HG03108 (cell line): ENCODE results near the gene TBX21.

Experiments used
- ATAC-seq: cut with Tn5 transposase; IDR thresholded peaks from one replicate; pipeline ENCODE4 v1.9.1; 2021; ENCODE audit warnings: moderate library complexity; ENCODE audit not compliant: unreplicated experiment

TBX21 gene

DNA sequence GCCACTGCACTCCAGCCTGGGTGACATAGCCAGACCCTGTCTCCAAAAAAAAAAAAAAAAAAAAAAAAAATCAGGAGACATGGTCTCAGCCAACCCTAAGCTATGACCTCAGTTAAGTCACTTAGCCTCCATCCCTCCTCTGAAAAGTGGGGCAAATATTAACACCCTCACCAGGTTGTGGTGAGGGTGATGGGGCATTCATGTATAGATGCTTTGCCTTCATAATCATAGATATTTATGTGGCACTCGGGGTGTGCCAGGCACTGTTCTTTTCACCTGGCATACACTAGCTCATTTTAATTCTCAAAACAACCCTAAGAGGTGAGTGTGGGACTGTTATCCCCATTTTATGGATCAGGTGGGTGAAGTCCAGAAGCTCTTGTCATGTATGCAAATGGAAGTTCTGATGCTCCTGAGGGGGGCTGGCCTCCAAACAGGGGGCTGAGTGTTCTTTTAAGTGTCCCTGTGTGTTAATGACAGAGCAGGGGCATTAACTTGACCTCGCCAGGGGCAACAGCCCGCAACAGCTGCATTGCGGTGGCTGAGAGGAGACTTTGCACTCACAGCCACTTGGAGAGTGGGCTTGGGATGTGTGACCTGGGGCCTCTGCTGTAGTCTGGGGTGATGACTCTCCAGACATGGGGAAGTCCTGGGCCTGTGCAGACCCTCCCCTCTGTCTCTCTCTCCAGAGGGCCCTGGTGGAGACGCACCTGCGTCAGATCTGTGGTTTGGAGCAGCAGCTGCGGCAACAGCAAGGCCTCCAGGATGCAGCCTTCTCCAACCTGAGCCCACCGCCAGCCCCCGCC lies 34.9 kb upstream of the TBX21 start:
- ATAC-seq: no peak

DNA sequence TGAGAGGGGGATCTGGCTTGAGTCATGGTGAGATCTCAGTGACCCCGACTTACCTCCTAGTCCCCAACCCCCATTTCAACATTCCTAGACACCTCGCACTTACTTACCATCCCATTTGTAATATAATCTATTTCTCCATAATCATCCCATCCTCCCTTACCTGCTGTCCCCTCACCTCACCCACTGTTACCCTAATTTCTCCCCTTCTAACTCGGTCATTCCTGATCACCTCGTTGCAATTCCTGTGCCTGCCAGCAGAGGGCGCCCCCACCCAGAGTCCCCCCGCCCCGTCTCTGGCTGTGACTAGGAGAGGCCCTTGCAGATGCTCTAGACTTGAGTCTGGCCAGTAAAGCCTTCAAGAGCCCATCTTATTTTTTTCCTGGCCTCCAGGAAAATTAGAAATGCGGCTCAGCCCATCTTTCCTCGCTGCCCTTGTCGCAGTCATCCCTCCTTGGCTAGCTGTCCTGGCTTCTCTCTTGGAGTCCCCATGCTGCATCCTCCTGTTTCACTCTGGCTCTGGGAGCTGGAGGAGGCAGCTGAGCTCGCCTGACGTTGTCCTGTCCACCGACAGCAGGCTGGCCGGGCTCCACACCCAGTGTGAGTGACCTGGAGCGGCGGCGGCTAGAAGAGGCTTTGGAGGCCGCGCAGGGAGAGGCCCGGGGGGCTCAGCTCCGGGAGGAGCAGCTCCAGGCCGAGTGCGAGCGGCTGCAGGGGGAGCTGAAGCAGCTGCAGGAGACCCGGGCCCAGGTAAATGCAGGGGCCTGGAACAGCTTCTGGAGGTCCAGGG lies 34.1 kb upstream of the TBX21 start:
- ATAC-seq: no peak

DNA sequence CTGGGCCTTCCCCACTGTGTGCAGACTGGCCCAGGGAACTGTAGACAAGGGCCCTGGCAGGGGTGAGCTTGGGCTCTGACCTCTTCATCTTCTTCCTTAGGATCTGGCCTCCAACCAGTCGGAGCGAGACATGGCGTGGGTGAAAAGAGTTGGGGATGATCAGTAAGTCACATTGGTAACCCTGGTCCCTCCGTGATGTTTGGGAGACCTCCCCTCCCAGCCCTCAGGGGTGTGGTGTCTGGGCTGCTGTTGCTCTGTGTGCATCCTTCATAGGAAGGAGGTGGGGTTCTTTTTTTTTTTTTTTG lies 33.5 kb upstream of the TBX21 start:
- no peak for ATAC-seq

DNA sequence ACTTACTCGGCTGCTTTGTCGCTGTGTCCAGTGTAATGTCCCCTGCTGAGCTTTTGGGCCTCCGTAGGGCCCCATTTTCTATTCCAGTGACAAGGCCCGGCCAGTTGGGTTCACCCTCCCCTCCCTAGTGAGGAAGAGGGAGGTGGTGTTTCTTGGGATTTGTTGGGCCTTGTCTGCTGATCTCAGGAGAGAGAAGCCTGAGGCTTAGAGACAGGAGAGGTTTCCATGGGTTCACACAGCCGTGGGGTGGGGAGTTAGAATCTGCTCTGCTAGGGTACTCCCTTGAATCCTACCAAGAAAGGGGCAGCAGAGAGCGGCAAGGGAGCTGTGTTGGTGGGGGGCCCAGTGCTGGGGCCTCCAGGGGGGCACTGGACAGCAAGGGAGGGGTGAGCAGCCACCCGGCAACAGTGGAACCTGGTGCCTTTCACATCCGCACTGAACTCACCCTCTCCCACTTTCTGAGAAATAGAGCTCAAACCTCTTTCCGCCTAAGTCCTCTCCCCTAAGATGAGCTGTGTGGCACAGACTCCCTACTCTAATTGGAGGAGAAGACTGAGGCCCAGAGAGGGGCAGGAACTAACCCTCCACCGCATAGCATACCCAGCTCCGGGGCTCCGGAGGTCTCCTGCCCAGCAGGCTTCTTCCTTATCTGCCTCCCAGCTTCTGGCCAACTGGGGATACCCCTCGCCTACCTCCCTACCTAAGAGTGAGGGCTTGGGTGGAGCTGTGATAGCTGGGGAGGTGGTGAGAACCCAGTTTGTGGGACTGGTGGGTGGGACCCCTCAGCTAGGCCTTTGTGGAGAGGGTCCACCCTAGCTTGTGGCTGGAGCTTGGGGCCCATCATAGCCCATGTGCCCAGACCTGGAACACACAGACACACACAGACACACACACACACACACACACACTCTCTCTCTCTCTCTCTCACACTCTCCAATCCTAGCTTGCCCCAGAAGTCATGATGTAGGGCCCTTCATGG lies 32.3 kb upstream of the TBX21 start:
- no peak for ATAC-seq

DNA sequence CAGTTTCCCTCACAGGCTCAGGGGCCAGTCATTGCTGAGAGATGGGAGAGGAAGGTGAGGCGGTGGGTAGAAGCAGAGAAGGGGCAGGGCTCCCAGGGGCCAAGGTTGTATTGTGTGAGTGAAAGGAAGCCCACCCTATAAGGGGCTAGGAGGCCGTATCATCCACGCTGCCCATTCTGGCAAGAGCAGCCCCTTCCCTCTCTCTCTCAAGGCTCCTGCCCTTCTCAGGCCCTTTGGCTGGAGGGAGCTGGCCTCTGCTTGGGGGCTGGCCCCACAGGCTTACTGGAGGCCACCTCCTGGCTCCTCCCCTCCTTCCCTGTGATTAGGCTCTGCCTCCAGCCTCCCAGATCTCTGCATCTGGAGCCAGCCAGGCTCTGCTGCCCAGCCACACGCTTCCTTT lies 31.4 kb upstream of the TBX21 start:
- ATAC-seq: no peak

DNA sequence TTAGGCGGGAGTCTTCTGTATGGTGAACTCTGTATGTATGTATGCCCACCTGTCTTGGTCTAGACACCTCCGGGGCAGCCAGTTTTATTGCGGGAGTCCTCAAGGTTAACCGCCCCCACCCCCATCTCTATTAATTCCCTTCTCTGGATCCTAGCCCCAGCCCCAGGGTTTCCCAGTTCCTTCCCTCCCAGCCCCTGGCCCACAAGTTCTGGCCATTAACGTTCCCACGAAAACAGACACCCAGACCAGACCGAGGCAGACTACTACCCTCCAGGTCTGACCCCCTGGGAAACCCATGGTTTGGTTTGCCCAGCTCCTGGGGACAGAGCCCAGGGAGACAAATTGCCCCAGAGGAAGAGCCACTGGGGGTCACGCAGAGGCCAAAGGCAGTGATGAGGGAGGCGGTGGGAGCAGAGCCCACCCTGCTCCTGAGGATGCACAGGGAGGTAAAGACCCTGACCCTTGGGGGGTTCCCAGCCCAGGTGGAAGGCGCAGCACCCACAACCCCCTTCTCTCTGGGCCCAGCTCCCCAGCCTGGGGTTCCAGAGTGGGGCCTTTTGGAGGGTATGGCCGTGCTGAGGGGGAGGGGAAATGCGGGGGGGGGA lies 30.5 kb upstream of the TBX21 start:
- no peak for ATAC-seq

DNA sequence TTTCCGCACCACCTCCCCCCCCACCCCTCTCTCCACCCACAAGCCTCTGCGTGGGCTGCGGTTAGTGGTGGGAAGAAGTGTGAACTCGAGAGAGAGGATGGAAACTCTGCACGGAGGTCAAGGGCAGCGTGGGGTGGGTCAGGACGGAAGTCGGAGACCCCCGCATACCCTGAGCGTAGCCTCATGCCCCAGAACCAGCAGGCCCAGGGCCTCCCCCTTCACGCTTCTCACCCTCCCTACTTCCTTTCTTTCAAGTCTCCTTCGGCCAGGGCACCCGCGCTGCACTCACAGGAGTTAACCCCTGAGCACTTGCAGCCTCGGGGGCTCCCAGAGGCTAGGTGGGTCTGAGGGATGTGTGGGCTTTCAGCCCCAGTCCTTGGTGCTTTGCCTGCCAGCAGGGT lies 29.8 kb upstream of the TBX21 start:
- no peak for ATAC-seq

DNA sequence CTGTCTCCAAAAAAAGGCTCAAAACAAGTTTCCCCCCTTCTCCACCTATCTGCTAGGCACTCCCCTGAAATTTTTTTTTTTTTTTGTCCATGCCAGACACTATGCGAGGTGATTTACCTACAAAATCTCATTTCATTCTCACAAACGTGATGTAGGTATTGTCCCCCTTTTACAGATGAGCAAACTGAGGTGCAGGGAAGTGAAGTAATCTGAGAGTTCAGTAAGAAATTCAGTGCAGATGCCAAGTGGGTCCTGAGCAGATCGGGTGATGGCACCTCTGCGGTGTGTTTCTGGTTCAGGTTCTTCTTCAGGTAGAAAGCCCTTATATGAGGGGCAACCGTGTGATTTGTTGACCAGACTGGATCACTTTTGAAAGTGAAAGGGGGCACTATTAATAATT lies 29.4 kb upstream of the TBX21 start:
- no peak for ATAC-seq

DNA sequence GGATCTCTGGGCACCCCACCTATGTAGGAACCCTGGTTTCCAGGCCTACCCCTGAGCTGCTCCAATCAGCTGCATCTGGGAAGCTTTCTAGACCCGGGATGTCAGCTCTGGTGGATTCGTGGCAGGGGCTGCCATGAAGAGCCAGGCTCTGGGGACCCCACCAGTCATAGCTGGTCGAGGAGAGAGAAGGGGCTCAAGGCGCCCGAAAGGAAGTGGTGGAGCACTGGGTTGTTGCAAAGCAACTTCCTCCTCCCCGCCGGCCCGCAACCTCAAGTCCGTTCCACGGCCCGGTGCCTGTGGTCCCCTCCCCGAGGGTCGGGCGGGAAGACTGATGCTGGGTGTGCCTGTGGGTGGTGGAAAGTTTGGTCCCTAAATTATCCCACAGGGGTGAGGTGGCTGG lies 28.9 kb upstream of the TBX21 start:
- ATAC-seq: no peak

DNA sequence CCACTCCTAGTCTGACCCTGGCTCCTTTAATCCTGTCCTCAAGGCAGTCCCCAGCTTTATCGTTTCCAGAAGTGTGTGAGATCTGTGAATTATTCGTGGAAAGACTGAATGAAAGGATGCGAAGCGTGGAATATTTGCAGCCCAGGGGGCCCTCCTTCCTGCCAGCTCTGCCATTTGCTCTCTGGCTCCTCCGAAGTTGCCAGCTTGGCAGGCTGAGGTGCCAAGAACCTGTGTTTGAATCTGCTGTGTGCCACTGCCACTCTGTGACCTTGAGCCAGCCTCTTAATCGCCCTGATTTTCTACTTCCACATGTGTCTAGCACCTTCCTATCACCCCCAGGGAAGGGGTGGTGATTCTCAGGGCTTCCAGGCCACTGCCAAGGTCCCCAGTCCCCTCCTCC lies 28.3 kb upstream of the TBX21 start:
- no peak for ATAC-seq

DNA sequence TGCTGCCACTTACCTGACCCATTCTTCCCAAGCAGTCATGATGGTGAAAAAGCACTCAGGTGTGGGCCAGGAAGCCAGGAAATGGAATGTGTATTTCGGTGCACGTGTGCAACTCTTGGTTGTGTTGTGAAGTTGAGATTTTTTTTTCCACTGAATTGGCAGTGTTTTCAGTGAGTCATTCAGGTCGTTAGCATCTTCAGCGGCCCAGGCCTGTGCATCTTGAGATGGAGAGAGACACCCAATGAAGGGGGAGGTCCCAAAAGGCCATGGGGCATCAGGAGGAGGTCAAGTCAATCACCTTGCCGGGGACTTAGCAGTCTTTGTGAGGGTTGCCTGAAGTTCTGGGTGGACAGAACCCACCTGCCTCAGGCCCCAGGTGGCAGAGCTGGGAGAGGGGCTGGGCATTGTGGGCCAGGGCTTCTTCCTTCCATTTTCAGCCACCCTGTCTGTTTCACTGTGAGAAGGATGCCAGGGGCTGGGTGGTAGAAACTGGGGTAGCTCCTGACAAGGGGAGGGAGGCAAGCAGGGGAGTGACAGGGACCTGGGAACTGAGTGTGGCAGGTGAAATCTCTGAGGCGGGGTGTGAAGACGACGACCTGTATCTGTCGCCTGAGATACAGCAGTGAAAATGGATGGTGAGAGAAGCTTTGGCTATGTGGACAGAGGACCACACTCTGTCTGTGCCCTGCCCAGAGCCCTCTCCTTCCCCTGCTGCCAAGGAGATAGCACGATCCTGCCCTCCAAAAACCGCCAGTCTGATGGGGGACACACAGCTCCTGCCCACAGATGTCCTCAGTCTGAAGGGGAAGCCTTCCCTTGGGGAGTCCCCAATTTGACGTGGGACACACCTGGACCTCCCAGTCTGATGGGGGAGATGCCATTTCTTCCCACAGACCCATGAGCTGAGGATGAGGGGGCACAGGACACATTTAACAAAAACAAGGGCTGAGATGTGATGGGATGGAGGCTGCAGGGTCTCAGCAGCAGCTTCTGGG lies 27.2 kb upstream of the TBX21 start:
- ATAC-seq: no peak

DNA sequence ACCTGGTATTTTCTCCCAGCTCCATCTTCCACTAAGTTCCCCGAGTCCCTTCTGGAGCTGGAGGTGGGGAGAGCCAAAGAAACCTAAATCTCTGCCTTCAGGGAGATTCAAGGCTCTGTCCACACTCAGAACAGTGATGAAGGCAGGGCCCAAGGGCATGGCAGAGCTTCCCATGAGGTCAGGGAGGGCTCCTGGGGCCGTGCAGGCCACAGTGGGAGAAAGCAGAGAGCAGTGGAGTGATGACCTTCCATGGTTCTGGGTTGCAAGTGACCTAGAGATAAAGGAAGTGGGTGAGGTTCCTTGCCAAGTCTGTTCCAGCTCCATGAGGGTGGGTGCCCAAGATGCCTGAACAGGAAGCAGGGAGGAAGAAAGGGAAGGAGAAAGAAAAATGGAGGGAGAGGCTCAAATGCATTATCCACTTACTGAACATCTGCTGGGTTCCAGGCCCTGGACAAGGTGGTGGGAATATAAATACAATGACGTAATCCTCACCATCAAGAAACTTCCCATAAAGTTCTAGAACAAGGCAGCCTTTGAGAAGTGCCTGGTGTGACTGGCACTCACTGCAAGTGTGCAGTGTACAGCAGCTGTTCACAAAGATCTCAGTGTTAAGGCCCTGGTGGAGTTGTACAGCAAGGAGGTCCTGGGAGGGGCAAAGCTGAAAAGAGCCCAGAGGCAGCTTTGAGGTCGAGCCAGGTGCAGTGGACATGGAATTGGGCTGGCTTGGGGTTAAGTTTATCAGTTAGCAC lies 25.8 kb upstream of the TBX21 start:
- no peak for ATAC-seq

DNA sequence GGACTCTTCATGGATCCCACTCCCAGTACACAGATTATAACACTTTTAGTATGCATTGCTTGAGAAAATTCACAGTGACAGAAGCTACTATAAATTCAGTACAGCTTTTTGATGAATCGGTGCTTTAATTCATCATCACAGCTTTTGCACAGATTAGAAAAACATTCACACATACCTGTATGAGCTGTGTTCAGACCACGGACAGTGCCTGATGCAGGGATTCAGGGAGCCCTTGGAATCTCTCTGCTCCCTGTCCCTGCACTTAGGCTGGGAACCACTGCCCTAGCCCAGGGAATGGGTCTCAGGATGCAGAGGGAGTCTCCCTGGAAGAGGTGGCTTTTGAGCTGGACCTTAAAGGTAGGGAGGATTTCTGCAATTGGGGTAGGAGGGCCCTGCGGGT lies 25.2 kb upstream of the TBX21 start:
- no peak for ATAC-seq

DNA sequence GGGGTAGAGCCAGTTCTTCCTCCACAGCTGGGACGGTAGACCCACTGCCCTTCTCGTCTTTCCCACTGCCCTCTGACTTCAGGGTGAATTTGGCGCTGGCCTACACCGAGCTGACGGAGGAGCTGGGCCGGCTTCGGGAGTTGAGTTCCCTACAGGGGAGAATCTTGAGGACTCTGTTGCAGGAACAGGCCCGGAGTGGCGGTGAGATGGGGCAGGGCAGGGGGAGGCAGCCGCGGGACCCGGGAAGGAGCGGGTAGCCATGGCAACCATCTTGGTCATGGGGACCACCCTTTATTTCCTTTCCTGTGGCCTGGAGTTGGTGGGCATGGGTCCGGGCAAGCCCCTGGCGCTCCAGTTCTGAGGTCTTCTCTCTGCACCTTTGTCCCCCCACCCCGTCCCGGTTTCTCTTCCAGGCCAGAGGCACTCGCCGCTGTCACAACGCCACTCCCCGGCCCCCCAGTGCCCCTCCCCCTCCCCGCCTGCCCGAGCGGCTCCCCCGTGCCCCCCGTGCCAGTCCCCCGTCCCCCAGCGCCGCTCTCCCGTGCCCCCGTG lies 24.6 kb upstream of the TBX21 start:
- no peak for ATAC-seq

DNA sequence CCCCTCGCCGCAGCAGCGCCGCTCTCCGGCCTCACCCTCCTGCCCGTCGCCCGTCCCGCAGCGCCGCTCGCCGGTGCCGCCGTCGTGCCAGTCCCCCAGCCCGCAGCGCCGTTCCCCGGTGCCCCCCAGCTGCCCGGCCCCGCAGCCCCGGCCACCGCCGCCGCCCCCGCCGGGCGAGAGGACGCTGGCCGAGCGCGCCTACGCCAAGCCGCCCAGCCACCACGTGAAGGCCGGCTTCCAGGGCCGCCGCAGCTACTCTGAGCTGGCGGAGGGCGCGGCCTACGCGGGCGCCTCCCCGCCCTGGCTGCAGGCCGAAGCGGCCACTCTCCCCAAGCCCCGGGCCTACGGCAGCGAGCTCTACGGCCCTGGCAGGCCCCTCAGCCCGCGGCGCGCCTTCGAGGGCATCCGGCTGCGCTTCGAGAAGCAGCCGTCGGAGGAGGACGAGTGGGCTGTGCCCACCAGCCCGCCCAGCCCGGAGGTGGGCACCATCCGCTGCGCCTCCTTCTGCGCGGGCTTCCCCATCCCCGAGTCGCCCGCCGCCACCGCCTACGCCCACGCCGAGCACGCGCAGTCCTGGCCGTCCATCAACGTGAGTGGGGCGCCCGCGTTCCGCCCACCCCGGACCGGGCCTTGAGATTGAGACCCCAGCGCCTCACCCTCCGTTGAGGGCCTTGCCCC lies 24.0 kb upstream of the TBX21 start:
- no peak for ATAC-seq

DNA sequence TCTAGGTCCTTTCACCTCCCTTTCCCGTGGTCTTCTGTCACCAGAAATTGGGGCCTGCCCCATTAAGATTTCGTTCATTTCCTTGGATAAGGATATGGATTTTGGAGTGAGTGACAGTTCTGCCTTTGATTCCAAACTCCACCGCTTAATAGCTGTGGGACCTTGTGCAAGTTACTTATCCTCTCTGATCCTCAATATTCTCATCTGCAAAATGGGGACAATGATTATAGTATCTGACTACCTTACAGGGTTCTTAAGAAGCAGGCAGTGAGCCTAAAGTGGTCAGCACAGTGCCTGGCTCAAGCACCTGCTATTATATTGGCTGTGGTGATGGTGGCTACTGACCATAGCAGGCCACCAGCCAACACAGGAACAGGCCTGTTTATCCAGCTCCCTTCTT lies 23.4 kb upstream of the TBX21 start:
- no peak for ATAC-seq

DNA sequence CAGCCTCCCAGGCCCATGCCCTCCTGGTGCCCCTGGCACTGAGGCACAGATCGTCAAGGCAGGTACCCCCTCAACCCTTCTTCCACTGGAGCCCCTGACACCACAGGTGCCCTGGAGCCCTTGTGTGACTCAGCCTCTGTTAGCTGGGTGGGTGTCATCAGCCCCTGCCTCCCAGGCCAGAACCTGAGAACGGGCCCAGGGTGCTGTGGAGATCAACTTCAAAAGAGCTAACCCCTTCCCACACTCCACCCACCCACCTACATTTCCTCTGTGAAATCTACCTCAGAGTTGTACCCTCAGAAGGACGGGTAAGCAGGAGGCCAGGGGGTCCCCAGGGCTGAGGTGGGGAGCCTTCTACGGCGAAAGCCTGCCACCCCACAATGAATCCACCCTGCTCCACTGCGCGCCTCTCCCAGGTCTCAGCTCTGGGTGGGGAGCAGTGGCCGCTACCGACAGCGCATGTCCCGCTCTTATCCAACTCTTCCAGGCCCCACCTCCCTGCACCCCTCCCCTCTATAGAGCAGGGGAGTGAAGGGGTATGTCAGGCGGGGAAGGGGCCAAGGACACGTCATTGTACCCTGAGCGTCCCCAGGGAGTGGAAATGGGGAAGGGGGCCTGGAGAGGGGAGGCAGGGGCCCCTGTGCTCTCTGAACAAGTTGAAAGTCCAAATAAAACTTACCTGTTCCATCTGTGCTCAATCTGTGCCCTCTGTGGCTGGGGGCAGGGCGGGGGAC lies 21.5 kb upstream of the TBX21 start:
- ATAC-seq: no peak
